CD4-positive, alpha-beta T cell (primary cell): ENCODE results near the gene SOX5. TPM values are rescaled to one million over a fixed set of nuclear protein-coding genes. Genes with fewer than 3 reads are reported as not detected.

ENCODE experiments used
- ATAC-seq: fragments of 200-7000 bp; cut with Tn5 transposase; one replicate; pipeline ENCODE4 v1.10.0; 2022; ENCODE audit warnings: mild to moderate bottlenecking; ENCODE audit not compliant: poor library complexity
- CTCF ChIA-PET: fragments of 350-600 bp; sonication (Branson Sonifier 250); formaldehyde crosslinking; loops from one replicate; lab custom pipeline; 2021; ENCODE audit warnings: antibody characterized with exemption, inconsistent platforms; lab: Charles Lee
- POLR2A ChIA-PET: fragments of 350-600 bp; sonication (Branson Sonifier 250); formaldehyde crosslinking; loops from one replicate; lab custom pipeline; 2021; ENCODE audit warnings: antibody characterized with exemption, inconsistent platforms; lab: Charles Lee
- DNase-seq, 14 experiments: peaks; one replicate each; pipeline ENCODE4 v3.0.0-alpha.2; 2013 to 2020; ENCODE audit warnings: mixed read lengths in 2 of 14
- H3K27ac ChIP-seq, 2 donors: one replicate each; pipeline versions ENCODE4 v1.5.1 to v1.7.0; 2013; ENCODE audit warnings: low read length in 2 of 2, low read depth in 1 of 2, mild to moderate bottlenecking in 1 of 2
- H3K27me3 ChIP-seq, 2 experiments: 1 replicate in 1 of 2; 2 replicates in 1 of 2; pipeline versions ENCODE4 v1.6.1 to v1.7.0; 2013; ENCODE audit warnings: low read length in 2 of 2, control low read depth in 1 of 2, mild to moderate bottlenecking in 1 of 2, moderate library complexity in 1 of 2; ENCODE audit not compliant: insufficient read depth in 2 of 2, control insufficient read depth in 1 of 2
- H3K36me3 ChIP-seq: one replicate; pipeline ENCODE4 v1.6.1; 2013; ENCODE audit warnings: low read length, control low read depth; ENCODE audit not compliant: insufficient read depth
- H3K4me1 ChIP-seq: one replicate; pipeline ENCODE4 v1.6.1; 2013; ENCODE audit warnings: low read length, control low read depth; ENCODE audit not compliant: insufficient read depth
- H3K4me3 ChIP-seq: one replicate; pipeline ENCODE4 v1.5.1; 2013; ENCODE audit warnings: mild to moderate bottlenecking, low read length, moderate library complexity
- H3K9me3 ChIP-seq, 2 experiments: 1 replicate in 1 of 2; 2 replicates in 1 of 2; pipeline versions ENCODE4 v1.6.1 to v1.7.0; 2013; ENCODE audit warnings: low read length in 2 of 2, mild to moderate bottlenecking in 2 of 2, control low read depth in 1 of 2, moderate library complexity in 1 of 2; ENCODE audit not compliant: control insufficient read depth in 1 of 2, insufficient read depth in 1 of 2
- H3K27ac Mint-ChIP-seq: one replicate; pipeline ENCODE4 v1.8.0; 2020; ENCODE audit warnings: mixed read lengths
- H3K27me3 Mint-ChIP-seq: one replicate; pipeline ENCODE4 v1.8.0; 2021; ENCODE audit warnings: mixed read lengths
- H3K36me3 Mint-ChIP-seq: one replicate; pipeline ENCODE4 v1.8.0; 2021; ENCODE audit warnings: low read depth, mixed read lengths
- H3K4me1 Mint-ChIP-seq: one replicate; pipeline ENCODE4 v1.8.0; 2021; ENCODE audit warnings: low read depth, mixed read lengths
- H3K4me3 Mint-ChIP-seq: one replicate; pipeline ENCODE4 v1.8.0; 2020; ENCODE audit warnings: mild to moderate bottlenecking, mixed read lengths
- H3K9me3 Mint-ChIP-seq: one replicate; pipeline ENCODE4 v1.8.0; 2020; ENCODE audit warnings: mixed read lengths
- intact Hi-C, 2 experiments: fragments of 100-400 bp; cut with DNase I in 1 of 2; cut with micrococcal nuclease in 1 of 2; formaldehyde crosslinking; loops; one replicate each; pipeline versions ENCODE4 v1.15.1 to v1.9.0; 2023 to 2025; cut with DNase I, micrococcal nuclease
- polyA plus RNA-seq, 2 donors: library from polyadenylated mRNA; unstranded; fragments of 120-200 nt; gene quantifications; one replicate each; pipeline ENCODE4 v1.2.1, GENCODE V29; 2013
- total RNA-seq, 174 experiments: library from RNA in 2 of 174; stranded (reverse) in 2 of 174; gene quantifications; one replicate each; pipeline ENCODE4 v1.2.3 and lab custom pipeline; 2021 to 2026
- TF ChIP-seq, protein P1 (sequence below): fragments of 200-600 bp; IDR thresholded peaks from one replicate; pipeline ENCODE4 v1.8.0; 2022; ENCODE audit warnings: antibody characterized with exemption, mild to moderate bottlenecking

Gene SOX5
- total RNA-seq = not detected
- polyA plus RNA-seq (2013, experiment 1 of 2) = 0.01 TPM
- 0.10 TPM for polyA plus RNA-seq (2013, experiment 2 of 2)
- total RNA-seq (lab: John Stamatoyannopoulos, UW) = 0 to 1.2 (median 0.05) reads per million in 172 experiments

DNA sequence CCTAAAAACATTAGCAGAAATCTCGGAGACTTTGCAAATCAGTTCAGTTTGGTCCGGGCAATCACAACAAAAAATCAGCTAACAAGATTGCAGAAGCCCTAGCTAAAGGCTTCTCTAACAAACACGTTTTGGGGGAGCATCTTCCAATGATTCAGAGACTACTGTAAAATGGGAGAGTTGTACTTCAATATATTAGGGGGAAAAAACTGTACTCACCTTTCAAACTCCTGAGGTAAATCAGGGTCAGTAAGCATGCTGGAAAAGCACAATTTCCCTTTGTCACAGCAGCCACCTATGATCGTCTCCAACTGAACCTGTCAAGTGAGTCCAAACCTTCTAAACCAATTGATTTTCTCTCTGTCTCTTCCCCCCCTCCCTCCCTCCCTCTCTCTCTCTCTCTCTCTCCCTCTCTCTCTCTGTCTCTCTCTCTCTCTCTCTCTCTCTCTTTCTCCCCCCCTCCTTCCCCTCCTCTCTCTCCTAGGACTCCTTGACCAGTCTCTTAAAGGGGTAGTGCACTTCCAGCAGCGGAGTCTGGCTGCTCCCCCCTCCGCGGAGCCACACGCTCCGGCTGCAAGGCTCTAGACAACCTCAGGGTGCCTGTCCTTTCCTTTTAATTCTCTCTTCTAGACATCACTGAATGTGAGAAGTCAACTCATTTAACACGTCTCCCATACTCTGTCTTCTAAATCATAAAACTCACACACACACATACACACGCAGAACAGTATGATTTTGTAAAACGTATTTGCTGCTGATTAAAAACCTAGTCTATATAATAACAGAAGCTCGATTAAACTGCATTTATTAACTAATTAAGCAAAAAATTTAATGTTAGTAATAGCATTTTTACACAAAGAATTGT, at the start of gene SOX5:
TSS of gene SOX5 (minus strand) at position 323 of the 862 bp plus-strand sequence. CDS start at position 254, 69 bp downstream.
- ChIA-PET CTCF (no interaction called here), POLR2A (no interaction called here)
- TF ChIP-seq, protein P1, sequence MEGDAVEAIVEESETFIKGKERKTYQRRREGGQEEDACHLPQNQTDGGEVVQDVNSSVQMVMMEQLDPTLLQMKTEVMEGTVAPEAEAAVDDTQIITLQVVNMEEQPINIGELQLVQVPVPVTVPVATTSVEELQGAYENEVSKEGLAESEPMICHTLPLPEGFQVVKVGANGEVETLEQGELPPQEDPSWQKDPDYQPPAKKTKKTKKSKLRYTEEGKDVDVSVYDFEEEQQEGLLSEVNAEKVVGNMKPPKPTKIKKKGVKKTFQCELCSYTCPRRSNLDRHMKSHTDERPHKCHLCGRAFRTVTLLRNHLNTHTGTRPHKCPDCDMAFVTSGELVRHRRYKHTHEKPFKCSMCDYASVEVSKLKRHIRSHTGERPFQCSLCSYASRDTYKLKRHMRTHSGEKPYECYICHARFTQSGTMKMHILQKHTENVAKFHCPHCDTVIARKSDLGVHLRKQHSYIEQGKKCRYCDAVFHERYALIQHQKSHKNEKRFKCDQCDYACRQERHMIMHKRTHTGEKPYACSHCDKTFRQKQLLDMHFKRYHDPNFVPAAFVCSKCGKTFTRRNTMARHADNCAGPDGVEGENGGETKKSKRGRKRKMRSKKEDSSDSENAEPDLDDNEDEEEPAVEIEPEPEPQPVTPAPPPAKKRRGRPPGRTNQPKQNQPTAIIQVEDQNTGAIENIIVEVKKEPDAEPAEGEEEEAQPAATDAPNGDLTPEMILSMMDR = no peak
- Mint-ChIP-seq H3K27me3 (no peaks in the 10 kb centered on the region), H3K9me3 (no peaks in the 10 kb centered on the region), H3K4me1 (no peaks in the 10 kb centered on the region), H3K4me3 (no peak within 1 kb of the TSS), H3K36me3 (no peaks in the 10 kb centered on the region), H3K27ac (no peak within 1 kb of the TSS)
- H3K27me3 ChIP-seq = no peaks in the 10 kb centered on the region
- DNase-seq (no peak), ATAC-seq (no peak)
- H3K36me3 ChIP-seq = no peaks in the 10 kb centered on the region
- H3K4me3 ChIP-seq = no peak within 1 kb of the TSS
- H3K27ac ChIP-seq = no peak within 1 kb of the TSS
- no peaks in the 10 kb centered on the region for H3K4me1 ChIP-seq
- intact Hi-C loops = no loop called here
- no peaks in the 10 kb centered on the region for H3K9me3 ChIP-seq

DNA sequence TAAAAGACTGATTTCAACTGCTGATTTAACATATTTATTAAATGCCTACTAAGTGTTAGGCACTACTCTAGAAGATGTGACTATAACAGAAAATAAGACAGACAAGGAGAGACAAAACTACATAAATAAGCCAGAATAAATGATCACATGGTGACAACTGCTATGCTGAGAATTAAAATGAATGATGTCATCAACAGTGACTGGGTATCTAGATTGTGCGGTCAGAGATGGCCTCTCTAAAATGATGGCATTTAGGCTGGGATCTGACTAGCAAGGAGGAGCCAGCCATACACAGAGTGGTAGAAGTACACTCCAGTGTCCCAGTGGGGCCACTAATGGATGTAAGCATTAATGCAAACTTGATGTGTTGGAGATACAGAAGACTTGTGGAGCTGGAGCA, 37.6 kb upstream of the SOX5 start:
- TF ChIP-seq, protein P1 = no peak
- Histone ChIP-seq H3K36me3 (no peaks in the 10 kb centered on the region), H3K27me3 (no peaks in the 10 kb centered on the region), H3K4me1 (no peaks in the 10 kb centered on the region), H3K27ac (no peak overlapping the region), H3K9me3 (no peaks in the 10 kb centered on the region), H3K4me3 (no peak overlapping the region)
- POLR2A ChIA-PET = no interaction called here
- Mint-ChIP-seq H3K27ac (no peak overlapping the region), H3K4me1 (no peaks in the 10 kb centered on the region), H3K4me3 (no peak overlapping the region), H3K36me3 (no peaks in the 10 kb centered on the region), H3K27me3 (no peaks in the 10 kb centered on the region), H3K9me3 (peaks cover 5% of the 10 kb centered on the region)
- intact Hi-C loops = no loop called here
- CTCF ChIA-PET = interaction anchor here (1.5 kb wide), 1 partner anchor 10 kb away, joined by 3 read pairs; no protein-coding TSS in a partner anchor
- ATAC-seq = no peak
- DNase-seq = no peak

DNA sequence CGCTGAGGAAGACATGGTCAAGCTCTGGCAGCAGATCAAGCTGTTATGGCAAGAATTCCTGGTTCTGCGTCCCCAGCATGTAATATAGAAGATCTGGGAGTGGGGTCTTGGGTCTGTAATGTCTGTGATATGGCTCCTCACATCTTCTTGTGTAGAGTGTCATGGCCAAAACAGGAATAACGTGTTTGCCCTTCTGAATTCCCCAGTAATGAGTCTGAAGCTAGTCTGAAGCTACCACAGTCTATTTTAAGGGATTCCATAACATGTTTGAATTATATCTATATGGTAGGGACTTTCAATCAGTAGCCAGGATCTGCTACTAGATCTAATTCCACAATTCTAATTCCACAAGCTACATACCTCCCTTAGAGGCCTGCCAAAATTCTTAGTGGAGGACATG, 31.4 kb upstream of the SOX5 start:
- POLR2A ChIA-PET = no interaction called here

More for the DNA sequence above, 31.4 kb upstream of the SOX5 start:
- TF ChIP-seq, protein P1 = no peak
- Histone ChIP-seq H3K9me3 (no peaks in the 10 kb centered on the region), H3K27ac (no peak overlapping the region), H3K4me3 (no peak overlapping the region), H3K4me1 (no peaks in the 10 kb centered on the region), H3K36me3 (no peaks in the 10 kb centered on the region), H3K27me3 (no peaks in the 10 kb centered on the region)
- DNase-seq (no peak), ATAC-seq (no peak)
- intact Hi-C loops = no loop called here
- H3K4me1 Mint-ChIP-seq = no peaks in the 10 kb centered on the region
- H3K9me3 Mint-ChIP-seq = peaks cover 3% of the 10 kb centered on the region
- no peaks in the 10 kb centered on the region for H3K27me3 Mint-ChIP-seq
- no peaks in the 10 kb centered on the region for H3K36me3 Mint-ChIP-seq
- CTCF ChIA-PET = no interaction called here
- H3K27ac Mint-ChIP-seq = no peak overlapping the region
- no peak overlapping the region for H3K4me3 Mint-ChIP-seq
